Adipose tissue (tissue), 3 donors: Measurements from ENCODE around the gene FMOD. TPM values are rescaled to one million over a fixed set of nuclear protein-coding genes. Genes with fewer than 3 reads are reported as not detected.
A peak's percentile ranks its signal among the peaks of the same experiment; 100 is the strongest.

Experiments
- H3K27ac ChIP-seq: one replicate; pipeline ENCODE4 v1.5.1; 2013; ENCODE audit warnings: low read depth, low read length
- WGBS, 3 donors: extraction: QIAGEN DNeasy Blood & Tissue Kit; methylation state at CpG; one replicate each; pipeline ENCODE4 v1.1.7; 2013; 5-methylcytosine and 5-hydroxymethylcytosine counted together
- polyA plus RNA-seq, 3 donors: library from polyadenylated mRNA; stranded (reverse); fragments of 200-250 nt; gene quantifications; one replicate each; pipeline ENCODE4 v1.2.3, GENCODE V29; 2013
- donor health status: healthy with polysubstance abuse.
- donor health status: Bipolar disorder and iron deficiency.
- donor health status: healthy.

The FMOD gene
- polyA plus RNA-seq, 3 donors, result 7.4 to 47.6 (median 38.1) TPM

- H3K27ac ChIP-seq, result no peak overlapping the region
- WGBS, 3 donors, result 84 to 92% (median 89%) methylated on average over 4 of the region's 4 CpGs
Measured at GRCh38 chr1:203335503-203335902, 15.4 kb downstream of the FMOD start.

GRCh38 chr1:203331224-203331623 lies 19.7 kb downstream of the FMOD start:
- WGBS, 3 donors, result 45 to 59% (median 48%) methylated on average over 1 of the region's 1 CpG
- H3K27ac ChIP-seq, result no peak overlapping the region

GRCh38 chr1:203328714-203329122 lies 22.2 kb downstream of the FMOD start:
- 24 to 89% (median 86%) methylated on average over 7 of the region's 7 CpGs for WGBS, 3 donors
- H3K27ac ChIP-seq, result no peak overlapping the region

- peak overlapping the region; percentile 81 for H3K27ac ChIP-seq
- WGBS, 3 donors, result 8 to 9% (median 8%) methylated on average over 28 to 31 of the region's 31 CpGs
Measured at GRCh38 chr1:203327684-203328457, 23.1 kb downstream of the FMOD start.

GRCh38 chr1:203326830-203327683 lies 23.9 kb downstream of the FMOD start:
- WGBS, 3 donors, result 3 to 6% (median 6%) methylated on average over 38 to 49 of the region's 49 CpGs
- H3K27ac ChIP-seq, result peak overlapping the region; percentile 81

- 41 to 54% (median 44%) methylated on average over 13 of the region's 13 CpGs for WGBS, 3 donors
- H3K27ac ChIP-seq, result no peak overlapping the region
Measured at GRCh38 chr1:203325418-203326091, 25.4 kb downstream of the FMOD start.

GRCh38 chr1:203325026-203325417 lies 25.9 kb downstream of the FMOD start:
- WGBS, 3 donors, result 56 to 75% (median 57%) methylated on average over 5 of the region's 5 CpGs
- no peak overlapping the region for H3K27ac ChIP-seq

GRCh38 chr1:203324105-203325025 lies 26.6 kb downstream of the FMOD start:
- H3K27ac ChIP-seq, result no peak overlapping the region
- WGBS, 3 donors, result 46 to 64% (median 47%) methylated on average over 15 of the region's 15 CpGs

GRCh38 chr1:203323587-203323986 lies 27.3 kb downstream of the FMOD start:
- 51 to 59% (median 54%) methylated on average over 3 of the region's 3 CpGs for WGBS, 3 donors
- no peak overlapping the region for H3K27ac ChIP-seq

- H3K27ac ChIP-seq, result no peak overlapping the region
Measured at GRCh38 chr1:203322500-203323179, 28.3 kb downstream of the FMOD start.

- 71 to 79% (median 75%) methylated on average over 6 of the region's 6 CpGs for WGBS, 3 donors
- H3K27ac ChIP-seq, result no peak overlapping the region
Measured at GRCh38 chr1:203321273-203322052, 29.5 kb downstream of the FMOD start.

GRCh38 chr1:203320591-203321272 lies 30.2 kb downstream of the FMOD start:
- WGBS, 3 donors, result 17 to 46% (median 31%) methylated on average over 6 of the region's 6 CpGs
- no peak overlapping the region for H3K27ac ChIP-seq

- 86 to 95% (median 95%) methylated on average over 1 of the region's 1 CpG for WGBS, 3 donors
- no peak overlapping the region for H3K27ac ChIP-seq
Measured at GRCh38 chr1:203318229-203318517, 32.7 kb downstream of the FMOD start.

- 58 to 88% (median 88%) methylated on average over 7 of the region's 7 CpGs for WGBS, 3 donors
Measured at GRCh38 chr1:203317429-203318228, 33.3 kb downstream of the FMOD start.

GRCh38 chr1:203316626-203317093 lies 34.3 kb downstream of the FMOD start:
- H3K27ac ChIP-seq, result no peak overlapping the region
- WGBS, 3 donors, result 28 to 58% (median 49%) methylated on average over 4 of the region's 4 CpGs

More at GRCh38 chr1:203317429-203318228, 33.3 kb downstream of the FMOD start:
- no peak overlapping the region for H3K27ac ChIP-seq
